GM12878 (cell line): ENCODE results near the gene FXYD6. TPM values are rescaled to one million over a fixed set of nuclear protein-coding genes. Genes with fewer than 3 reads are reported as not detected.

ENCODE experiments used
- ATAC-seq: fragments of 200-7000 bp; cut with Tn5 transposase; 3 replicates; pipeline ENCODE4 v1.9.1; 2020; ENCODE audit warnings: mild to moderate bottlenecking, moderate library complexity
- BruUV-seq: library from RNA; stranded (reverse); fragments of 400-500 nt; replicated peaks from 2 replicates; lab custom pipeline; 2021; lab: Mats Ljungman, UMichigan
- CTCF ChIA-PET: fragments of 300-600 bp; sonication (Branson Sonifier 250); formaldehyde crosslinking; extraction: SDS; loops from one replicate; lab custom pipeline; 2021; ENCODE audit warnings: inconsistent platforms; lab: Yijun Ruan, JAX
- POLR2A ChIA-PET: fragments of 350-600 bp; formaldehyde crosslinking; extraction: SDS; loops from one replicate; lab custom pipeline; 2021; ENCODE audit warnings: inconsistent platforms; lab: Charles Lee
- RAD21 ChIA-PET: fragments of 300-600 bp; sonication (Branson Sonifier 250); formaldehyde crosslinking; loops from one replicate; lab custom pipeline; 2023; ENCODE audit warnings: antibody characterized with exemption; ENCODE audit not compliant: unreplicated experiment; lab: Charles Lee
- SMC1A ChIA-PET: fragments of 300-600 bp; sonication (Branson Sonifier 250); formaldehyde crosslinking; loops from one replicate; lab custom pipeline; 2023; ENCODE audit not compliant: unreplicated experiment, uncharacterized antibody; lab: Charles Lee
- DNase-seq: peaks from one replicate; pipeline ENCODE4 v3.0.0-alpha.2; 2011; ENCODE audit warnings: low read depth, low spot score
- FAIRE-seq: peaks from 3 replicates; lab custom pipeline; 2011; peaks lifted over from hg19 to GRCh38; lab: Jason Lieb, UNC
- H2AFZ ChIP-seq: 2 replicates; pipeline ENCODE4 v1.6.0; 2011; ENCODE audit warnings: low read depth, low read length, control low read depth; ENCODE audit not compliant: control insufficient read depth
- H3K27ac ChIP-seq: 2 replicates; pipeline ENCODE4 v1.5.1; 2011; ENCODE audit warnings: control low read depth; ENCODE audit not compliant: control insufficient read depth, insufficient read depth
- H3K27me3 ChIP-seq, 2 experiments: replicated peaks in 1 of 2; 2 replicates each; pipeline versions ENCODE4 v1.6.0 to v1.6.1; 2011; ENCODE audit warnings: low read length in 1 of 2; ENCODE audit not compliant: control insufficient read depth in 2 of 2, insufficient read depth in 2 of 2
- H3K36me3 ChIP-seq, 2 experiments: 2 replicates each; pipeline ENCODE4 v1.5.1; 2011; ENCODE audit warnings: low read length in 1 of 2; ENCODE audit not compliant: control insufficient read depth in 2 of 2, insufficient read depth in 2 of 2
- H3K4me1 ChIP-seq: 2 replicates; pipeline ENCODE4 v1.6.1; 2011; ENCODE audit warnings: mild to moderate bottlenecking, low read length, moderate library complexity, mixed read lengths; ENCODE audit not compliant: control insufficient read depth, insufficient read depth
- H3K4me2 ChIP-seq: 2 replicates; pipeline ENCODE4 v1.6.0; 2011; ENCODE audit warnings: control low read depth; ENCODE audit not compliant: control insufficient read depth, insufficient read depth
- H3K4me3 ChIP-seq: fragments of 200-600 bp; sonication (generic); 2 replicates; pipeline ENCODE4 v1.5.1; 2016
- H3K79me2 ChIP-seq: 2 replicates; pipeline ENCODE4 v1.6.0; 2011; ENCODE audit warnings: low read length; ENCODE audit not compliant: control insufficient read depth, insufficient read depth
- H3K9ac ChIP-seq: 2 replicates; pipeline ENCODE4 v1.8.0; 2011; ENCODE audit warnings: low read length, control low read depth, mixed read lengths; ENCODE audit not compliant: control insufficient read depth, insufficient read depth
- H3K9me3 ChIP-seq: replicated peaks from 3 replicates; pipeline ENCODE4 v1.5.1; 2011; ENCODE audit warnings: mild to moderate bottlenecking, low read length; ENCODE audit not compliant: control insufficient read depth, insufficient read depth
- H4K20me1 ChIP-seq: 2 replicates; pipeline ENCODE4 v1.6.0; 2011; ENCODE audit not compliant: control insufficient read depth, insufficient read depth
- BCLAF1 ChIP-seq: fragments of 450-650 bp; IDR thresholded peaks from 2 replicates; pipeline ENCODE4 v1.6.1; 2017; ENCODE audit warnings: antibody characterized with exemption, mild to moderate bottlenecking, moderate library complexity
- IRF3 ChIP-seq: fragments of 450-650 bp; IDR thresholded peaks from 2 replicates; pipeline ENCODE4 v1.6.1; 2014; ENCODE audit warnings: mild to moderate bottlenecking
- LARP7 ChIP-seq: fragments of 450-650 bp; IDR thresholded peaks from 2 replicates; pipeline ENCODE4 v1.6.1; 2017; ENCODE audit warnings: mild to moderate bottlenecking
- MLLT1 ChIP-seq: fragments of 450-650 bp; IDR thresholded peaks from 2 replicates; pipeline ENCODE4 v1.6.1; 2016; ENCODE audit warnings: mild to moderate bottlenecking
- RAD21 ChIP-seq: IDR thresholded peaks from 2 replicates; pipeline ENCODE4 v1.6.1; 2011; ENCODE audit warnings: mild to moderate bottlenecking, low read depth, low read length, moderate library complexity; ENCODE audit not compliant: insufficient read depth
- RELB ChIP-seq: fragments of 450-650 bp; IDR thresholded peaks from 2 replicates; pipeline ENCODE4 v1.6.1; 2017; ENCODE audit warnings: low read depth, mild to moderate bottlenecking, moderate library complexity
- SMAD1 ChIP-seq: fragments of 450-650 bp; IDR thresholded peaks from 2 replicates; pipeline ENCODE4 v1.6.1; 2018; ENCODE audit warnings: mild to moderate bottlenecking, low read depth; ENCODE audit not compliant: partially characterized antibody
- TBL1XR1 ChIP-seq: IDR thresholded peaks from 2 replicates; pipeline ENCODE4 v1.6.1; 2012; ENCODE audit warnings: low read depth, low read length, improper control_type of control experiment
- WGBS: methylation state at CpG from one replicate; pipeline ENCODE4 v1.1.6; 2016; ENCODE audit warnings: low lambda C conversion rate; ENCODE audit not compliant: insufficient replicate concordance, insufficient coverage; ENCODE audit errors: missing lambda C conversion rate; 5-methylcytosine and 5-hydroxymethylcytosine counted together
- in situ Hi-C: fragments of 300-500 bp; cut with MboI; formaldehyde crosslinking; loops from 9 replicates; pipeline ENCODE4 v1.14.3; 2018; ENCODE audit warnings: mixed read lengths
- intact Hi-C: fragments of 100-400 bp; cut with micrococcal nuclease; formaldehyde crosslinking; loops from one replicate; pipeline ENCODE4 v1.14.2; 2022; ENCODE audit not compliant: unreplicated experiment
- polyA plus RNA-seq, 11 experiments: library from polyadenylated mRNA; depleted of rRNA in 4 of 11; unstranded in 6 of 11; stranded (reverse) in 5 of 11; fragments of >200 nt; fragmentation: Nextera tagmentation in 4 of 11; fragmentation: Illumina TruSeq in 1 of 11; extraction: Ambion mirVana in 4 of 11; extraction: Trizol in 1 of 11; gene quantifications; 1 replicate in 1 of 11; 2 replicates in 10 of 11; pipeline versions ENCODE4 v1.2.1 to v1.2.3, GENCODE V29; 2011 to 2016; ENCODE audit warnings: inconsistent platforms in 2 of 11, missing spikeins in 2 of 11, low read depth in 1 of 11
- total RNA-seq, 4 experiments: library from RNA; depleted of rRNA in 3 of 4; stranded (reverse); fragments of >200 nt in 3 of 4; fragmentation: Illumina TruSeq in 1 of 4; extraction: Trizol in 1 of 4; gene quantifications; 2 replicates each; pipeline versions ENCODE4 v1.2.1 to v1.2.3, GENCODE V29; 2013 to 2021

The FXYD6 gene
- total and polyA plus RNA-seq, 10 of the 15 experiments (the other 5 are each of a cell fraction or from before 2014, with no cell fraction given) = 0.09 to 2.0 (median 0.23) TPM; not detected in 2

- no TSS peak for BruUV-seq
- Histone ChIP-seq H3K9me3 (no peaks in the 10 kb centered on the region), H3K4me3 (no peak overlapping the region), H3K79me2 (no peaks in the 10 kb centered on the region), H3K9ac (no peak overlapping the region), H2AFZ (no peak overlapping the region), H3K27me3 (no peaks in the 10 kb centered on the region; a peak in 1 of 4 replicates), H3K27ac (no peak overlapping the region), H3K4me1 (peaks cover 5% of the 10 kb centered on the region; the same call in 1 of the 2 replicates), H3K36me3 (no peaks in the 10 kb centered on the region), H3K4me2 (no peak overlapping the region), H4K20me1 (no peaks in the 10 kb centered on the region)
- no peak for DNase-seq
- no peak for FAIRE-seq
- no peak for ATAC-seq
- TF ChIP-seq TBL1XR1 (no peak), LARP7 (no peak), RELB (no peak), MLLT1 (no peak), SMAD1 (no peak), RAD21 (no peak), BCLAF1 (no peak), IRF3 (no peak)
- ChIA-PET SMC1A (interaction anchor here (0.7 to 5.0 kb wide), 16 partner anchors 8 to 210 kb away, joined by 3 to 30 read pairs (median 5); no protein-coding TSS in a partner anchor), CTCF (interaction anchor here (0.7 to 7.6 kb wide), 17 partner anchors 11 to 145 kb away, joined by 3 to 83 read pairs (median 4); no protein-coding TSS in a partner anchor), RAD21 (interaction anchor here (0.5 to 2.2 kb wide), 14 partner anchors 22 to 290 kb away, joined by 3 to 26 read pairs (median 4); no protein-coding TSS in a partner anchor), POLR2A (interaction anchor here (1.0 to 1.8 kb wide), 8 partner anchors 9 to 93 kb away, joined by 3 to 7 read pairs (median 5); partner anchors contain the start of gene TMPRSS13)
- intact Hi-C loops = no loop called here
- in situ Hi-C loops = no loop called here
- 50% methylated on average over 17 of the region's 17 CpGs for WGBS
These were observed 31.8 kb upstream of the FXYD6 start for GRCh38 chr11:117908109-117908895.
